Measurements from ENCODE around the gene LRCH1. TPM values are rescaled to one million over a fixed set of nuclear protein-coding genes. Genes with fewer than 3 reads are reported as not detected.
A peak's percentile ranks its signal among the peaks of the same experiment; 100 is the strongest.

Gene LRCH1
- total and polyA plus RNA-seq, 2 of the 13 experiments (the other 11 are each of a cell fraction or from before 2014, with no cell fraction given): 4.1 to 12.6 TPM

GRCh38 chr13:46753137-46753536, 200.2 kb downstream of the LRCH1 start:
- no peak overlapping the region for H3K9ac ChIP-seq (ENCODE audit: insufficient read depth, low read depth, low read length)
- FAIRE-seq (no peak), ATAC-seq (peak; percentile 76), DNase-seq (ENCODE audit: low spot score) (peak; percentile 66)
- H3K4me2 ChIP-seq (ENCODE audit: low read depth, low read length): no peak overlapping the region
- BruUV-seq (replicated peaks): no TSS peak
- H3K36me3 ChIP-seq (replicated peaks in 1 of 2; ENCODE audit: control insufficient read depth in 1 of 2, insufficient read depth in 2 of 2, low read length in 2 of 2): peaks cover 3 to 13% of the 10 kb centered on the region in 2 experiments; a peak in 4 of 5 replicates
- intact Hi-C loops (cut with micrococcal nuclease; ENCODE audit: unreplicated experiment): no loop called here
- ChIA-PET POLR2A (no interaction called here), CTCF (ENCODE audit: low intra/inter-chr PET ratio, low total read pairs) (no interaction called here)
- no peak overlapping the region for H3K27ac ChIP-seq (ENCODE audit: extremely low read length, insufficient read depth, low read length)
- no peaks in the 10 kb centered on the region for H4K20me1 ChIP-seq (ENCODE audit: insufficient read depth, low read length)
- no peaks in the 10 kb centered on the region for H3K27me3 ChIP-seq (ENCODE audit: control insufficient read depth in 1 of 2, insufficient read depth in 2 of 2, low read length in 2 of 2)
- H2AFZ ChIP-seq (ENCODE audit: low read length): no peak overlapping the region
- H3K9me3 ChIP-seq (ENCODE audit: low read length): no peaks in the 10 kb centered on the region
- H3K4me3 ChIP-seq (replicated peaks in 1 of 3; ENCODE audit: insufficient read depth in 1 of 3, low read depth in 2 of 3, low read length in 3 of 3): no peak overlapping the region
- H3K79me2 ChIP-seq (ENCODE audit: insufficient read depth, low read length): no peaks in the 10 kb centered on the region
- in situ Hi-C loops (cut with HindIII; ENCODE audit: extremely low pct_ligation_motif_present, low pct_unique_long_range_greater_than_20kb): no loop called here
- H3K4me1 ChIP-seq (ENCODE audit: insufficient read depth, low read length): peaks cover 11% of the 10 kb centered on the region
- WGBS (ENCODE audit: low lambda C conversion rate): 37% methylated on average over 5 of the region's 5 CpGs
- TF ChIP-seq FOSL1 (CRISPR knock-in tag; IDR thresholded peaks at IDR 0.05; ENCODE audit: borderline replicate concordance) (no peak), FOXA1 (IDR thresholded peaks at IDR 0.05) (no peak), FOXA1 (CRISPR knock-in tag; IDR thresholded peaks at IDR 0.05) (peak; percentile 60), MTF1 (CRISPR knock-in tag; IDR thresholded peaks at IDR 0.05) (no peak), ZMAT3 (CRISPR knock-in tag; conservative IDR thresholded peaks at IDR 0.05) (no peak), NAIF1 (CRISPR knock-in tag; IDR thresholded peaks at IDR 0.05; ENCODE audit: borderline replicate concordance) (no peak), FOXP1 (IDR thresholded peaks at IDR 0.05) (no peak), FOXP1 (CRISPR knock-in tag; IDR thresholded peaks at IDR 0.05) (peak; percentile 10; the same call in 1 of the 2 replicates), TIGD3 (CRISPR knock-in tag; IDR thresholded peaks at IDR 0.05; ENCODE audit: borderline replicate concordance) (no peak), ZNF446 (CRISPR knock-in tag; IDR thresholded peaks at IDR 0.05) (no peak), CEBPB (IDR thresholded peaks at IDR 0.05; ENCODE audit: borderline replicate concordance, low read depth, low read length) (peak; percentile 62; the same call in 1 of the 2 replicates), ZNF12 (CRISPR knock-in tag; IDR thresholded peaks at IDR 0.05) (no peak), MTA3 (CRISPR knock-in tag; IDR thresholded peaks at IDR 0.05) (no peak), ZNF17 (CRISPR knock-in tag; IDR thresholded peaks at IDR 0.05) (no peak), FOXA3 (CRISPR knock-in tag; IDR thresholded peaks at IDR 0.05) (0 out of 2 replicates have a peak, but pooled peaks have one; percentile 20), ZNF777 (CRISPR knock-in tag; IDR thresholded peaks at IDR 0.05) (no peak), SETDB1 (CRISPR knock-in tag; IDR thresholded peaks at IDR 0.05; ENCODE audit: borderline replicate concordance) (no peak), CEBPG (CRISPR knock-in tag; IDR thresholded peaks at IDR 0.05) (peak; percentile 39; the same call in 1 of the 2 replicates), SAP130 (CRISPR knock-in tag; IDR thresholded peaks at IDR 0.05; ENCODE audit: low read depth) (0 out of 2 replicates have a peak, but pooled peaks have one; percentile 10), FOSL2 (CRISPR knock-in tag; IDR thresholded peaks at IDR 0.05) (0 out of 2 replicates have a peak, but pooled peaks have one; percentile 14), CREB1 (IDR thresholded peaks at IDR 0.05) (peak; percentile 48; the same call in 1 of the 2 replicates), CREB1 (CRISPR knock-in tag; IDR thresholded peaks at IDR 0.05) (no peak)
- TF ChIP-seq, protein P1, sequence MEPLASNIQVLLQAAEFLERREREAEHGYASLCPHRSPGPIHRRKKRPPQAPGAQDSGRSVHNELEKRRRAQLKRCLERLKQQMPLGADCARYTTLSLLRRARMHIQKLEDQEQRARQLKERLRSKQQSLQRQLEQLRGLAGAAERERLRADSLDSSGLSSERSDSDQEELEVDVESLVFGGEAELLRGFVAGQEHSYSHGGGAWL (CRISPR knock-in tag; IDR thresholded peaks at IDR 0.05): no peak
- TF ChIP-seq, protein P2, sequence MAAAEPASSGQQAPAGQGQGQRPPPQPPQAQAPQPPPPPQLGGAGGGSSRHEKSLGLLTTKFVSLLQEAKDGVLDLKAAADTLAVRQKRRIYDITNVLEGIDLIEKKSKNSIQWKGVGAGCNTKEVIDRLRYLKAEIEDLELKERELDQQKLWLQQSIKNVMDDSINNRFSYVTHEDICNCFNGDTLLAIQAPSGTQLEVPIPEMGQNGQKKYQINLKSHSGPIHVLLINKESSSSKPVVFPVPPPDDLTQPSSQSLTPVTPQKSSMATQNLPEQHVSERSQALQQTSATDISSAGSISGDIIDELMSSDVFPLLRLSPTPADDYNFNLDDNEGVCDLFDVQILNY (CRISPR knock-in tag; conservative IDR thresholded peaks at IDR 0.05): no peak
- TF ChIP-seq, protein P3, sequence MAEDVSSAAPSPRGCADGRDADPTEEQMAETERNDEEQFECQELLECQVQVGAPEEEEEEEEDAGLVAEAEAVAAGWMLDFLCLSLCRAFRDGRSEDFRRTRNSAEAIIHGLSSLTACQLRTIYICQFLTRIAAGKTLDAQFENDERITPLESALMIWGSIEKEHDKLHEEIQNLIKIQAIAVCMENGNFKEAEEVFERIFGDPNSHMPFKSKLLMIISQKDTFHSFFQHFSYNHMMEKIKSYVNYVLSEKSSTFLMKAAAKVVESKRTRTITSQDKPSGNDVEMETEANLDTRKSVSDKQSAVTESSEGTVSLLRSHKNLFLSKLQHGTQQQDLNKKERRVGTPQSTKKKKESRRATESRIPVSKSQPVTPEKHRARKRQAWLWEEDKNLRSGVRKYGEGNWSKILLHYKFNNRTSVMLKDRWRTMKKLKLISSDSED (CRISPR knock-in tag; IDR thresholded peaks at IDR 0.05): no peak

All from HepG2 (cell line).